Body of pancreas (tissue), 4 donors: ENCODE measurements around the gene STK11IP.

Experiments
- CTCF ChIP-seq, 7 experiments: fragments of 450-650 bp in 4 of 7; fragments of 200-600 bp in 3 of 7; sonication (generic) in 3 of 7; IDR thresholded peaks; one replicate each; pipeline ENCODE4 v1.5.1; 2016 to 2019; ENCODE audit warnings: antibody characterized with exemption in 7 of 7
- POLR2A ChIP-seq, 3 donors: fragments of 450-650 bp; IDR thresholded peaks; one replicate each; pipeline ENCODE4 v1.6.1; 2016; ENCODE audit warnings: antibody characterized with exemption in 3 of 3, mild to moderate bottlenecking in 2 of 3

GRCh38 chr2:219595256-219595655 is 2.4 kb upstream of the STK11IP start:
- TF ChIP-seq POLR2A (IDR thresholded peaks at IDR 0.05) (no peak), CTCF (IDR thresholded peaks at IDR 0.05) (no peak)
